GM08714 (cell line): ENCODE measurements around the gene HEBP1.

Experiments used
- H3K4me3 ChIP-seq: fragments of 200-500 bp; sonication (Bioruptor generic); 2 replicates; pipeline ENCODE4 v1.5.1; 2014; ENCODE audit warnings: mild to moderate bottlenecking, low read length, inconsistent platforms
- ZNF274 ChIP-seq: IDR thresholded peaks from 2 replicates; pipeline ENCODE4 v1.6.1; 2012; ENCODE audit warnings: mild to moderate bottlenecking, low read depth, low read length

The HEBP1 gene

DNA sequence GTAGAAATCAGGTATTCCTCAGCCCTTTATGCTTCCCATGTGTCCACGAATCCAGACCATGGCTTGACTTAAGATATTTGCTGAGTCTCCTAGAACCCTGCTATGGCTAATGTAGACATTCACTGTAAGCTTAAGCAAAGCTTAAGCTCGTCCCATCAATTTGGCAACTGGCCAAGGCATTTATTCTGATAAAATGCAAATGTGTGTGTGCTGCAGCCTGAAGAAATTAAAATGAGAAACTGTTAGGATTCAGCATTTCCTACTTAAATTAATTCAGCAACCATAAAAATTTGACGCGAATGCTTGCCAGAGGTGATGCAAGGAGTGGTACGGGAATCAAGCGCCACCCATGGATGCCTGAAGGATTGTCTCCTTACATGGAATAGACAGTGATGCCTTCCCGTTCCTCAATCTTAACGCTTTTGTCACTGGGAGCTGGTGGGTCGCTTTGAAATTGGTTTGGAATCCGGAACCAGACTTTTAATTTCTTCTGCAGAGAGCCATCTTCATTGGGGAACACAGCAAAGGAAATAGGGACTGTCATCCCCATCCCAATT, 13.2 kb downstream of the HEBP1 start:
- H3K4me3 ChIP-seq = no peak overlapping the region
- no peak for TF ChIP-seq ZNF274

DNA sequence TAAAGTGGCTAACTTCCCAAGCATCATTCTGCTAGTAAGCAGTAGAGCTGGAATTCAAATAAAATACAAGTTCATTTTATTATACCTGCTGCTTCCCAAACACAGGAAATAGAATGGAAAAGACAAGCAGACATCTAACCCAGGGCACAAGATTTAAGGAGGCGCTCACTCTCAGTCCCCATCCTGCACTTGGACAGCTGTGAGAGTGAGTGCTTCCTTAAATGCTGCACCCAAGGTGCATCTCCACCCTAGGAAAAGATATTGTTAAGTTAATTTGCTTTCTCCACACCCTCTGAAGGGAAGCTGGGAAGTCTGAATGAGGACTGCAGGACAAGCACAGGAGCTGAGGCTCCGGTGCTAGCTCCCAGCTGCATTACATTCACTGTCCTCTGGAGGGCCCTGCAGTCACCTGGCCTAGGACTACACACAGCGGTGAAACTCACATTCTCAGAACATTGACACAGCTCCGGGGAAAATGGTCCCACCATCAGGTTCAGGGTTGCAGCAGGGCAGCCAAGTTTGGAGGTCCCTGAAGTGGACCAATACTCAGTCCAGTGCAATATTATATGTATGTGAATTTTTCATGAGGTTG, 14.2 kb downstream of the HEBP1 start:
- H3K4me3 ChIP-seq = no peak overlapping the region
- no peak for TF ChIP-seq ZNF274

DNA sequence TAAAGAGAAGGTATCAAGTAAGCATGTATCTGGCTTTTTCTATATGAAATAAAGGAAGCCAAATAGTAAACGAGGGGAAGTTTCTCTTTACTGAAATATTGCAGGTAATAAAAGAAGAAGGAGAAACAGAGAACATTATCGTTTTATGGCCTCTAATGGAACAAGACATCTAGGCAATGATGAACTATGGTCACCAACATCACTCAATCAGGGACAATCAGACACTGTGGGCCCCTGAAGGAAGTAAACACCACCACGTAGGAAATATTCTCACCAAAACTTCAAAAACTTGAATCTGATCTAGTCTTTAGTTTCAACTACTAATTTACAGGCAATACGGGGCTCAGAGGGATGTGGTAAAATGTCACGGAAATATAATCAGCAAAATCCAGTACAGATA, 15.9 kb downstream of the HEBP1 start:
- no peak overlapping the region for H3K4me3 ChIP-seq
- TF ChIP-seq ZNF274 = no peak

DNA sequence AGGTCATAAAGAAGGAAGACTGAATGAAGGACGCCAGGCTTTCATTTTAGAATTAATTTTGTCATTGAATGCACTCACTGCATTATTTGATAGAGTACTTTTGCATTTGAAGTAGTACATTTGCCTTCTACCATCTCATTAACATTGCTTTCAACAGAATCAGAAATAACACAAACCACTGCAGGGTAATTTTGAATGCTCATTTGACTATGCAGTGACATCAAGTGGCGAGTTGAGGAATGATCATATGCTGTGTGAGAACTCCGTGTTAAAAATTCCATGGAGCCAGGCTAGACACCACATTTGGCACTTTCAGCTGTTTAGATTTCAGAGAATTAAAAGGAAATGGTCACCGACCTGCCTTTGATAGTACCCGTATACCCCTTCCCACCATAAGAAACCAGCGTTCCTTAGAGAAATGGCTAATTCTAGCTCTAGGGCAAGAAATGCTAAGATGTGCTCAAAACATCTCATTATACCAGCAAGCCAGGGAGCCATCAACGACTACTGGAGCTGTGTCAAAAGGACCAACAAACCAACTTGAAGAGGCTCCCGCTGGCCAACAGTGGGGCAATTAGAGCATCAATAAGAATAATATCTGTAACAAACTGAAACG, 16.5 kb downstream of the HEBP1 start:
- no peak for TF ChIP-seq ZNF274
- H3K4me3 ChIP-seq = no peak overlapping the region

DNA sequence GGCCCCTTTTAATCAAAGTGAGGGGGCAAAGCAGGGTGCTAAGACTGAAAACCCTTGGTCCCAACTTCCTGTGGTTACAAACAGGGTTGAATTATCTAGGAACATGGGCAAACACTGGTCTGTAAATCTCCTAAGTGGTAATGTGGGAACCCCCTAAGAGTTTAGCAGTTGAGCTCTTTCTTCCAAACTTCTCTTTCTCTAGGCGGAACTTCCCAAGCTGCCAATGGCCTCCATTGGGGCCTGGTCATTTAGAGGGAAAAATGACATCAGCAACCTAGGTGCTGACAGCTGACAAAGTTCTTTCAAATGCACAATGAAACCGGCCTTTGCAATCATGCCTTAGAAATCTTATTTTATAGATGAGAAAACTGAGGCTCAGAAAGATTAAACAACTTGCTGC, 17.7 kb downstream of the HEBP1 start:
- TF ChIP-seq ZNF274 = no peak
- H3K4me3 ChIP-seq = no peak overlapping the region

DNA sequence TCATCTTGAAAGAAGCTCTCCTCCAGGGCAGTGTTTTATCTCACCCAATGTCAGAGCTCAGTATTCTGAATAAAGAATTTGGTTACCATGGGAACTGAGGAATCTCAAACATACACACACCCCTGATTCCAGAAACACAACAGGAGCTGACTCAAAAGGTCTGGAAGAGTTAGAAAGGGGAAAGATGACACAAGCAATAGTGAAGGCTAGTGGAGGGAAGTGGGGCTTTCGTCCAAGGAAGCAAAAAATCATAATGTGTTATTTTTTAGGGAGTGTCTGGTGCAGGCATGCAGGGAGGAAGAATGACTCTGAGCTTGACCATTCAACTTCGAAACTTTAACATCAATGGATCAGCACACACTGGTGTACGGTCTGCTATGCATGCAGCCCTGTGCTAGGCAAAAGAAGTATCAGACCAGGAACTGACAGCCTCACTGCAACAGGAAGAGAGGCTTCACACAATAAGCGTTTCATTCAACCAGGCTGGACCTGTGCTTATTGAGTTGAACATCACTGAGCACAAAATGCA, 20.3 kb downstream of the HEBP1 start:
- H3K4me3 ChIP-seq = no peak overlapping the region
- no peak for TF ChIP-seq ZNF274

DNA sequence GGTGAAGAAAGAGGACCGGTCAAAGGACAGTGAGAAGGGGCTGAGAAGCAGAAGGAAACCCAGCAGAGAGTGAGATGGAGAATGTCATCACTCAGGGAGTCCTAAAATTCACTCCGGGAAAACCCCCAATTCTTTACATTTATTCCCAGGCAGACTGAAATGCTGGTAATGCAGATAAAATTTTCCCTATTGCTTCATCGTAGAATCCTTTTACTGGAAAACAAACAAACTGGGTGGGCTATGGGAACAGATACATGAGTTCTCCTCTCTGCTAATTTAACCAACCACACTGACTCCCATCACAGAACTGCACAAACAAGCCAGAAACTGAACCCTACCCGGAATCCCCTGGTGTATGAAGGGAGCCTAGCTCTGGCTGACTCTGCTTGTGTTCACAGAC, 20.9 kb downstream of the HEBP1 start:
- no peak overlapping the region for H3K4me3 ChIP-seq
- TF ChIP-seq ZNF274 = no peak

DNA sequence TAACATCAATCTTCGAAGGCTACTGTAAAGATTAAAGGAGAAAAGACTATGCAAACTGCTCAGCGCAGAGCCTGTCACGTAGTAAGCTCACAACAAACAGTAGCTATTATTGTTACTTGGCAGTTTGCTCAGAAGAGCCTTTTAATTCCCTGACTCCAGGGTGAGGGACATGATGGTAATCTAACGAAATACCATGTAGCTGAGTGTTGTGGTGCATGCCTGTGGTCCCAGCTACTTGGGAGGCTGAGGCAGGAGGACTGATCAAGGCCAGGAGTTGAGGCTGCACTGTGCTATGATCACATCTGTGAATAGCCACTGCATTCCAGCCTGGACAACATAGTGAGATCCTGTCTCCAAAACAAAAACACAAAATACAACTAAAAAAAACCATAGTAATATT, 22.8 kb downstream of the HEBP1 start:
- no peak for TF ChIP-seq ZNF274

DNA sequence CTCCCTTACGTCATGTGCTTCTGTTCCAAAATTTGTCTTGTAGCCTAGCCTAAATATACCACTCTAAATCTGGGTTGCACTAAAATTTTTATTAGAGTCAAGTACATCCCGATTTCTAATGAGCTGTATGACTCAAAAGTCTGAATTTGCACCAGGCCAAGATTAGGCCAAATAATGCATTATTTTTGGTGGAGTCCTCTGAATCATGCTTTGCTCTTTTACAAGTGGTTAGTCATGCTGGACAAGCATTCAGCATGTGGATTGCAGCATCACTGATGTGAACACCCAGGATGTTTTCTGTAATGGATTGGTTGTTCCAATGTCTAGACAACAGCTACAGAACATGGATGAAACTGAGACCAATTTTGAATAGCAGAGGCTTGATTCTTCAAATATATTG, 23.7 kb downstream of the HEBP1 start:
- TF ChIP-seq ZNF274 = no peak

More for the DNA sequence above, 22.8 kb downstream of the HEBP1 start:
- no peak overlapping the region for H3K4me3 ChIP-seq

DNA sequence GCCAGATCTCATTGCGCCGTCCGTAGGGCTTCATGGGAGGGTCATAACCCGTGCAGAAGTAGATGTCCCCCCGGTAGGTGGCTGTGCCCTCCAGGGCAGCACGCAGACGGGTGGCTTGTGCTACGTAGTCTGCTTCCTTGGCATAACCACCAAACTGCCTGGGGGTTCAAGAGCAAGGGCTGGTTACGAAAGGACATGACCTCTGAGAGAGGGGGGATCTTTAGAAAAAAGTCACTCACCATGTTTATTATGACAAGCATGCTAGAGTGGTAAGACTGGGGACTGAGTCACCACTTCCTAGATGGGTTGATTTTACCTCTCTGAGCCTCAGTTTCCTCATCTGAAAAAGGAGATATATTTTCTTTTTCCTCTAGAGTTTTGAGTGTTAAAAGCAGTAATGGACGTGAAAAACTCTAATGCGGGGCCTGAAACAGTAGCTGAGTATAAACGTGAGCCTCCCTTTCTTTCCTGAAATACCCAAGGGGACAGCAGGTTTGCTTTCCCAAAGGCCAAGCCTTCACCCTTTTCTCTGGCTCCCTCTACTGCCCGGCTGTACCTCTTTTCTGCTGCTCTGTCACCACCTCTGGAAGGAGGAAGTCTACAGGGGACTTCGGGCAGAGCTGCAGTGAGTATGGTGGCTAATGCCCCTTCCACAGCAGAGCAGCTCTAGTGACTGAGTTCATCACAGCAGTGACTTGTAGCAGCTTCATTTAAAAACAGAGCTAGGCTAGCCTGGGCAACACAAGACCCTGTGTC, 24.6 kb downstream of the HEBP1 start:
- TF ChIP-seq ZNF274 = no peak
- no peak overlapping the region for H3K4me3 ChIP-seq

More for the DNA sequence above, 23.7 kb downstream of the HEBP1 start:
- H3K4me3 ChIP-seq = no peak overlapping the region

DNA sequence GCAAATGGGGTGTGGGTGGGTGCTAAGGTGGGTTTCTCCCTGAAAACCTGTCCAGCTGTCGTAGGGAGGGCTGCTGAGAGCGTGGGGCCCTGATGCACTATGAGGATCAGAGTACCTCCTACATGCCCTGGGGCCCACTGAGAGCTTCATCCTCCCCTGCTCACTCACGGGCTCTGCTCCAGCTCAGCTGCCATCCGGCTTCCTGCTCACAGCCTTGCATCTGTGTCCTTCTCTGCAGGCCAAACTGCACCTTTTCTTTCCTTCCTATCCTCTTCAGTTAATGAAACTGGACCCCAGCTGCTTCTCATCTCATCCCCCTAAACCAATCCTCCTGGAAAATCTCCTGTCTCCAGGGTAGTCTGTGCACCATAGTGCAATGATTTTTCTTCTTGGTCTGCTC, 25.9 kb downstream of the HEBP1 start:
- no peak for TF ChIP-seq ZNF274
- no peak overlapping the region for H3K4me3 ChIP-seq

DNA sequence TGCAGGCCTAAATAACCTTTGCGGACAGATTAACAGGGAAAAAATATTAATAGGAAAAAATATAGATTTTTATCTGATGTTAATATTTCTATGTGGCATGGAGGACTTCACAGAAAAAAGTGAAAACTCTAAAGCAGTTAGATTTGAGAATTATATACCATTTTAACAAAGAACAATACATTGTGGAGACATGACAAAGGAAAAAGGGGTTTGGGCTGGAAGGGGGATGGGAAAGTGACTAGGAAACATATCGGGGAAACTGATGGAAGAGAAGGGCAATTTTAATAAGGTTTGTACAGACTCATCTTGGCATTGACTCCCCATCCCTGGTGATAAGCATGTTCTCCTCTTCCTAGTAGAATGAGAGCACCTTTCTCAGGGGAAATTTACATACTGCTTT, 27.0 kb downstream of the HEBP1 start:
- H3K4me3 ChIP-seq = no peak overlapping the region
- TF ChIP-seq ZNF274 = no peak

DNA sequence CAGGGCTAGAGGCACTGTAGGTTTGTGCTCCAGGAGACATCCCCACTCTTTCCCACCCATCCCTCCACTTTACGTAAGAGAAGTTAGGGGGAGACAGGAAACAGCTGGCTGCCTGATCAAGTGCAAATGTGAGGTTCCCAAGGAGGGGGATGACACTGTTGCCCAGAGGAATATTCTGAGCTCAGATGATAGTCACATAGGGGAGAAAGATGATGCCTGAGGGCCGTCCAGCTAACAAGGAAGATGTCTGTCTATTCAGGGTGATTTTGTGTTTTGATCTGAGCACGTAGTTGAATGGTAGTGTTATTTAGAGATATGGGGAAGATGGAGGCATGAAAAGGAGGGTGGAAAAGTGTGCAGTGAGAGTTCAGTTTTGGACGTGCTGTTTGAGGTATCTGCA, 34.2 kb downstream of the HEBP1 start:
- no peak overlapping the region for H3K4me3 ChIP-seq
- no peak for TF ChIP-seq ZNF274

DNA sequence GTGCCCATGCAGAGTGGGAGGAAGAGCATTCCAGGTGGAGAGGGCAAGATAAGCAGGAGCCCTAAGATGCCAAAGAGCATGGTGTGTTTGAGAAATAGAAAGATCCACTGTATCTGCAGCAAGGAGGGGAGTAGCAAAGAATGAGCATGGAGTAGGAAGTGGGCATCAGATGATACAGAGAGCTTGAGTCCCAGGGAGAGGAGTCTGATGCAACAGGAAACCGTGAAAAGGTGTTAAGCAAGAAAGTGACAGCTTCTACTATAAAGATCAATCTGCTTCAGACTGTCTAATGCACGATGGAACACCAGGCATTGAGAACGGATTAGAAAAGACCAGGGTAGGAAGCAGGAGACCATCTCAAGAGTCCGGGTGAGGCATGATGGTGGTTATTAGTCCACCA, 35.8 kb downstream of the HEBP1 start:
- no peak for TF ChIP-seq ZNF274

More for the DNA sequence above, 35.8 kb downstream of the HEBP1 start:
- no peak overlapping the region for H3K4me3 ChIP-seq
